GM11168 (cell line): ENCODE results near the gene SNX4.
"Not testable (repeated sequence)": the region's sequence is repeated elsewhere in the genome, so short reads cannot be mapped to it uniquely, and the experiment has no call there.

Experiments
- in situ Hi-C: fragments of 300-500 bp; cut with MboI; formaldehyde crosslinking; loops from one replicate; pipeline ENCODE4 v1.12.0; 2022; ENCODE audit warnings: low sequenced_read_pairs; ENCODE audit not compliant: unreplicated experiment

SNX4 gene

DNA sequence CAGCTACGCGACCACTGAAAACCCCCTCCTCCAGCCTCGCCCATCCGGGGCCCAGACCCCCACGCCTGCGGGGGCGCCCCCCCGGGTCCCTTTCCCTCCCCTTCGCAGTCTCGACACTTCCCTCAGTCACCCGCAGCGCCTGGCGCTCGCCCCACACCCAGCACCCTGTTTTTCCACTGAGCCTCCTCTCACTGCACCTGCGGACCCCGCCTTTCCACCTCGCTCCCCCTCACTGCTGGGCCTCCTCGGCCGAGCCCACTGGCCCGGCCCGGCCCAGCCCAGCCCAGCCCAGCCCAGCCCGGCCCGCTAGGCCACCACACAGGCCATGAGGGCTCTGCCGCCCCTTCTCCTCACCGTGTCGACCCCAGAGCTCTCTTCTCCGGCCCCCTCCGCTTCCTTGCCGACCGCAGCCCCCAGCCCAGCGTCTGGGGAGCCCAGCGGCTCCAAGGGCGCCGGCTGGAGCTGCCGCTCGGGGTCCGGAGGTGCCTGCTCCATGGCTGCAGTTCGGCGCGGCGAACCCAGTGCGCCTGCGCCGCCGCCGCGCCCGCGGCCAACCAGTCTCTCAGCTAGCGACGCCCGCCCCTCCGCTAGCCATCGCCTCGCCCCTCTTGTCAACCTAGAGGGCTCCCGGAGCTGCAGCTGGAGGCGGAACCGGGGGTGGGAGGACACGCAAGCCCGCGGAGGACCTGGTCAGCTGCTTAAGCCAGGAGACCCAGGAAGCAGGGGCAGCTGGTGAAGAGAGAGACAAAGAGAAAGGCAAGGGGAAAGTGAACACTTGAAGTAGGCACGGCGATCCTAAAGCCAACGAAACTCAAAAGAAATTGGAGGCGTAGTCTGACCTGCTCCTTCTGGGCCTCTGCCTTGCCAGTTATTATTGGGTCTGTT lies at the start of gene SNX4:
SNX4 (minus strand) TSS at position 525 of the 885 bp plus-strand sequence; CDS start at position 495, 30 bp downstream.
- in situ Hi-C loops: no loop called here

- in situ Hi-C loops: no loop called here
These were observed 36.3 kb upstream of the SNX4 start for GRCh38 chr3:125556314-125556713.

GRCh38 chr3:125552401-125552800 lies 32.4 kb upstream of the SNX4 start:
- in situ Hi-C loops: no loop called here

GRCh38 chr3:125528920-125529319 lies 8.9 kb upstream of the SNX4 start:
- in situ Hi-C loops: no loop called here

GRCh38 chr3:125525153-125525552 lies 5.2 kb upstream of the SNX4 start:
- in situ Hi-C loops: no loop called here

DNA sequence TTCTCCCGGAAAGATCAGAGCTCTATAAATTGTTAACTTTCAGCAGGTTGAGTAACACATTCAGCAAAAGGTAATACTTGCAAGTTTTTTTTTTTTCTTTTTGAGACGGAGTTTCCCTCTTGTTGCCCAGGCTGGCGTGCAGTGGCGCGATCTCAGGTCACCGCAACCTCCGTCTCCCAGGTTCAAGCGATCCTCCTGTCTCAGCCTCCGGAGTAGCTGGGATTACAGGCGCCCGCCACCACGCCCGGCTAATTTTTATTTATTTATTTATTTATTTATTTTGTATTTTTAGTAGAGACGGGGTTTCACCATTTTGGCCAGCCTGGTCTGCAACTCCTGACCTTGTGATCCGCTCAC lies 539 bp upstream of the SNX4 start:
- in situ Hi-C loops: not testable (repeated sequence)

DNA sequence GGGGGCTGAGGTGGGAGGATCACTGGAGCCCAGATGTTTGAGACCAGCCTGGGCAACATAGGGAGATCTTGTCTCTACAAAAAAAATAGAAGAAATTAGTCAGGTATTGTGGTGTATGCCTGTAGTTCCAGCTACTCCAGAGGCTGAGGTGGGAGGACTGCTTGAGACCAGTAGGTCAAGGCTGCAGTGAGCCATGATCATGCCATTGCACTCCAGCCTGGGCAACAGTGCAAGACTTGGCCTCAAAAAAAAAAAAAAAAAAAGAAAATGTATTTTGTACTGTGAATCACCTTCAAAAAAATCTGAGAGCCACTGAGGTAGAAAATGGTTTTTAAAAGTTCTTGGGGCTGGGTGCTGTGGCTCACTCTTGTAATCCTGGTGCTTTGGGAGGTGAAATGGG lies 4.6 kb downstream of the SNX4 start:
- in situ Hi-C loops: no loop called here

DNA sequence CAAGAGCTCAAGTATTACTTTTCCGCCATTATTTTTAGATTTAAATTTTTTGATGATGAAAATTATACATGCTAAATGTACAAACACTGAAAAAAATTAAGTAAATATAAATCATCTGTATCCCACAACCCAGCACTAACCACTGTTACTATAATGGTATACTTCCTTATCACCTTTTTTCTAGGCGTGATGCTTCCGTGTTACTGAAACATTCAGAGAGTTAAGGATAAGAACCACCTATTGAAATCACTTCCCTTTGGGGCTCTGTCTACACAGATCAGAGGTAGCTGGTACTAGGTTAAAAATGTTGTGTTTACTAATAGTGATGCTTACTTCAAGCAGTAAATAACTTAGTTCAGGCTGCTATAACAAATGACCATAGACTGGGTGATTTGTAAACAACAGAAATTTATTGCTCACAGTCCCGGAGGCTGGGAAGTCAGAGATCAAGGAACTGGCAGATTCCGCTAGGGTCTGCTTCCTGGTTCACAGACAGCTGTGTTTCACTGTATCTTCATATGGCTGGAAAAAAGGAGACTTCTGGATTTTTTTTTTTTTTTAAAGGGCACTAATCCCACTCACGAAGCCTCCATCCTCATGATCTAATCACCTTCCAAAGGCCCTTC lies 6.4 kb downstream of the SNX4 start:
- in situ Hi-C loops: no loop called here

DNA sequence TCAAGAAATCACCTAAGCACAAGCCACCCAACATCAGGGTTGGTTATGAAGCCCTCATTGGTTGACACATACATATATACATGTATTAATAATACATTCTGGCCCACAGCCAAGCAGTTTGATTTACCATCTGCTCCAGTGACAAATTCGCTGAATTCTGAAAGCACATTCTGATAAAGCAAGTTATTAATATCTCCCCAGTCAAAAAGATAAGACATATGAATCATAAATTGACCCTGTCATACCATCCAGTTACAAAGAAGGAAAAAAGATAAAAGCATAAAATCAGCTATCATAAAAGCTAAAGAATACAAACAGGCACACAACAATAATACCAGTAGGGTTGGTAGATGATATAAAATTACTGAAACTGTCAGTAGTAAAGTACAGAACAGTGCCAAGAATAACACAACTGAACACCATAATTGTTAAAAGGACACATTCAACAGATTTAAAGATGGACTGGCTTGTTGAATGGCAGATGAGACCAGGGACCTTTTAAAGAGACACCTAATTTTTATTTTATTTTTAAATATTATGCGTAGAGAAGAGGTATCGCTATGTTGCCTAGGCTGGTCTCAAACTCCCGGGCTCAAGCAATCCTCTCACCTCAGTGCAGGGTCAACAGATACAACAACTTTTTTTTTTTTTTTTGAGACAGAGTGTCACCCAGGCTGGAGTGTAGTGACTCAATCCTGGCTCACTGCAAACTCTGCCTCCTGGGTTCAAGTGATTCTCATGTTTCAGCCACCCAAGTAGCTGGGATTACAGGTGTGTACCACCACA lies 7.7 kb downstream of the SNX4 start:
- in situ Hi-C loops: no loop called here

- in situ Hi-C loops: no loop called here
These were observed 8.4 kb downstream of the SNX4 start for GRCh38 chr3:125511420-125512118.

DNA sequence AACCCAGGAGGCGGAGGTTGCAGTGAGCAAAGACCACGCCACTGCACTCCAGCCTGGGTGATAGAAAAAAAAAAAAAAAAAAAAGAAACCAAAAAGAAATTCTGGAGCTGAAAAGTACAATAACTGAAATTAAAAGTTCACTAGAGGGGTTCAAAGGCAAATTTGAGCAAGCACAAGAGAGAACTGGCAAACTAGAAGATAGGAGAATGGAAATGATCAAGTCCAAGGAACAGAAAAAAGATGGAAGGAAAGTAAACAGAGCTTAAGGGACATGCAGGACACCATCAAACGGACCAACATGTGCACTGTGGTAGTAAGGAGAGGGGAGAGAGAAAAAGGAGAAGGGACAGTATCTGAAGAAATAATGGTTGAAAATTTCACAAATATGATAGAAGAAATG lies 12.9 kb downstream of the SNX4 start:
- in situ Hi-C loops: no loop called here

DNA sequence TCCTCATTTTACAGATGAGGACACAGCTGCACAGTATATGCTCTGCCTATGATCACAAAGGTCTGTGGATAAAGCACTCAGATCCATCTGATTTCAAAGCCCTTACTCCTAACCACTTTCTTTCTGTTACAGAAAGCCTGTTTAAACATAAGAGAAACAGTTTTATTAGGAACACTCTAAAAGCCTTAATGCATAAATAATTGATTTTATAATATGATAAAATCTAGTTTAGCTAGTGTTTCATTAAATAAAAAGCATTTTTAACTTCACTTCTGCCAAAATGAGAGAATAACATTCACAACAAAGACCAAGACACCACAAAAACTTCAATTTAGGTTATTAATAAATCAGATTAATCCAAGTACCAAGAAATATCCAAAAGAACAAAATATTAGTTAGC lies 21.4 kb downstream of the SNX4 start:
- in situ Hi-C loops: no loop called here

GRCh38 chr3:125496701-125497100 lies 23.3 kb downstream of the SNX4 start:
- in situ Hi-C loops: no loop called here

- in situ Hi-C loops: no loop called here
These were observed 37.6 kb downstream of the SNX4 start for GRCh38 chr3:125482406-125482805.

- in situ Hi-C loops: no loop called here
These were observed 38.2 kb downstream of the SNX4 start for GRCh38 chr3:125481786-125482185.

GRCh38 chr3:125481375-125481759 lies 38.6 kb downstream of the SNX4 start:
- in situ Hi-C loops: not testable (repeated sequence)

DNA sequence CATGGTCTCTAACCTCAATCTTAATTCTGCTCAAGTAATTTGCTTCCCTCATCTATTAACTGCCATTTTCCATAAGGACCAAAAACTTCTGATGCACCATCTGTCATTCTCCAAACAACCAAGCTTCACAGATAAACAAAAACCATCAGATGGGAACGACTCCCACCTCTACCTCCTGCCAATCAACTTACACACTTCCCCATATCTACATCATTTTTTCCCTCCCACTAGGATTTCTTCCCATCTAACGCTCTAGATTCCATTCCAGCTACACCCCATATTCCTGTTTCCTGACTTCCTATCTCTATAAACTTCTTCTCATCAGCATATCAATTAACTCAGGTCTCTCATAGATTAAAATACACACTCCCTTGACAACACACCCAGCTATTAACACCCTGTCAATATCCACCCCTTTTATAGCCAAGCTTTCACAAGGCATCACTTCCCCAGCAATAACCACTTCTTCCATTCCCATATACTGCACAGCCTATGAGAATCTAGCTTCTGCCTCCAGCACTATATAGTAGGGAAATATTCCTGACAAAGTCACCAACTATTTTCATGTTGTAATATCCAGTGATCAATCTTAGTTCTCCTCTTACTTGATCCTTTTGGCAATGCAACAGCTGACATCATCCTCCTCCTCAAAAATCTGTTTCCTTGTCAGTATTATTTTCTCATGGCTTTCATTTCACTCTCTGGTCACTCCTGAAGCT lies 39.2 kb downstream of the SNX4 start:
- in situ Hi-C loops: no loop called here

DNA sequence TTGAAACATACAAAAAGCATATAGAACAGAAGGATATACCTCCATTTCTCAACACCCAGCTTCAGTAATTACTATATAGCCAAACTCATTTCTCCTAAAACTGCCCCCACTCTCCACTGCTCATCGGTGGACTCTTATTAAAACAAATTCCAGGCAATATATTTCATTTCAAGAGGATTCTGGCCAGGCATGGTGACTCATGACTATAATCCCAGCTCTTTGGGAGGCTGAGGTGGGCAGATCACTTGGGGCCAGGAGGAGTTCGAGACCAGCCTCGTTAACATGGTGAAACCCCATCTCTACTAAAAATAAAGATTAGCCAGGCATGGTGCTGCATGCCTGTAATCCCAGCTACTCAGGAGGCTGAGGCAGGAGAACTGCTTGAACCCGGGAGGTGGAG lies 40.9 kb downstream of the SNX4 start:
- in situ Hi-C loops: no loop called here

- in situ Hi-C loops: no loop called here
These were observed 41.7 kb downstream of the SNX4 start for GRCh38 chr3:125478326-125478725.

DNA sequence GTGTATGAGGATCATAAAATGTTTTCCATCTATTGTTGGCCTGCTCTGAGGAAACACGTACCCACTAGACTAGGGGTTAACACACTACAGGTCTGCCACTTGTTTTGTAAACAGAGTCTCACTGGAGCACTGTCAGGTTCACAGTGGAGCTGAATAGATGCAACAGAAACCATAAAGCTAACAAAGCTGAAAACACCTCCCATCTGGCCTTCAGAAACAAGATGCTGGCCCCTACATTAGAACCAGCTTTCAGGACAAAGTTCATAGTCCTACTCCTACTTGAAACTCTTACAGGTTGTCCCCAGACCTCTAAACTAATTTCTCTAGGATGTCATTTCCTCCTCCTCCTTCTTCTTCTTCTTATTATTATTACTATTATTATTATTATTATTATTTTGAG lies 42.3 kb downstream of the SNX4 start:
- in situ Hi-C loops: no loop called here
